B cell (primary cell): ENCODE measurements around the gene TSPAN31. TPM values are rescaled to one million over a fixed set of nuclear protein-coding genes. Genes with fewer than 3 reads are reported as not detected.

Source experiments
- ATAC-seq: fragments of 200-7000 bp; cut with Tn5 transposase; one replicate; pipeline ENCODE4 v1.10.0; 2021; ENCODE audit warnings: low read depth, mild to moderate bottlenecking, moderate number of reproducible peaks, moderate library complexity
- CTCF ChIA-PET: fragments of 350-600 bp; sonication (Branson Sonifier 250); formaldehyde crosslinking; loops from one replicate; lab custom pipeline; 2021; ENCODE audit warnings: antibody characterized with exemption, inconsistent platforms; lab: Charles Lee
- POLR2A ChIA-PET: fragments of 350-600 bp; sonication (Branson Sonifier 250); formaldehyde crosslinking; loops from one replicate; lab custom pipeline; 2021; ENCODE audit warnings: antibody characterized with exemption; lab: Charles Lee
- DNase-seq: peaks from one replicate; pipeline ENCODE4 v3.0.0; 2013
- H2AFZ ChIP-seq: 2 replicates; pipeline ENCODE4 v1.6.1; 2012; ENCODE audit warnings: mild to moderate bottlenecking, low read depth, low read length; ENCODE audit not compliant: insufficient read depth, poor library complexity, severe bottlenecking
- H3K27ac ChIP-seq, 2 donors: 1 replicate in 1 of 2; 2 replicates in 1 of 2; pipeline ENCODE4 v1.5.1; 2012 to 2013; ENCODE audit warnings: low read length in 2 of 2, mild to moderate bottlenecking in 2 of 2, moderate library complexity in 1 of 2
- H3K27me3 ChIP-seq, 4 experiments: fragments of 200-600 bp in 1 of 4; sonication (generic) in 1 of 4; replicated peaks in 1 of 4; 1 replicate in 2 of 4; 2 replicates in 2 of 4; pipeline versions ENCODE4 v1.6.1 to v1.7.0; 2013 to 2016; ENCODE audit warnings: low read length in 3 of 4, mild to moderate bottlenecking in 2 of 4, mixed read lengths in 1 of 4, moderate library complexity in 1 of 4; ENCODE audit not compliant: insufficient read depth in 4 of 4, control insufficient read depth in 3 of 4; ENCODE audit errors: control extremely low read depth in 1 of 4
- H3K36me3 ChIP-seq, 2 experiments: replicated peaks in 1 of 2; 1 replicate in 1 of 2; 2 replicates in 1 of 2; pipeline versions ENCODE4 v1.6.1 to v1.7.1; 2013; ENCODE audit warnings: low read length in 1 of 2; ENCODE audit not compliant: insufficient read depth in 2 of 2, control insufficient read depth in 1 of 2; ENCODE audit errors: control extremely low read depth in 1 of 2, extremely low read depth in 1 of 2
- H3K4me1 ChIP-seq, 2 donors: fragments of 200-600 bp in 1 of 2; sonication (generic) in 1 of 2; 1 replicate in 1 of 2; 2 replicates in 1 of 2; pipeline versions ENCODE4 v1.5.1 to v1.6.1; 2013 to 2017; ENCODE audit warnings: low read length in 2 of 2; ENCODE audit not compliant: control insufficient read depth in 2 of 2, insufficient read depth in 2 of 2
- H3K4me2 ChIP-seq: replicated peaks from 2 replicates; pipeline ENCODE3; 2012; ENCODE audit warnings: mild to moderate bottlenecking, low read depth, low read length; ENCODE audit not compliant: poor library complexity, severe bottlenecking
- H3K4me3 ChIP-seq, 5 experiments: fragments of 200-600 bp in 1 of 5; sonication (generic) in 1 of 5; 1 replicate in 3 of 5; 2 replicates in 2 of 5; pipeline versions ENCODE4 v1.5.1 to v1.7.0; 2011 to 2016; ENCODE audit warnings: low read length in 4 of 5, mild to moderate bottlenecking in 4 of 5, low read depth in 2 of 5, control low read depth in 1 of 5, moderate library complexity in 1 of 5; ENCODE audit not compliant: insufficient read depth in 1 of 5; ENCODE audit errors: control extremely low read depth in 1 of 5, extremely low read depth in 1 of 5
- H3K79me2 ChIP-seq: fragments of 200-600 bp; sonication (generic); one replicate; pipeline ENCODE4 v1.6.0; 2016; ENCODE audit warnings: low read length; ENCODE audit not compliant: control insufficient read depth, insufficient read depth
- H3K9ac ChIP-seq: fragments of 200-600 bp; sonication (generic); 2 replicates; pipeline ENCODE4 v1.6.1; 2017; ENCODE audit warnings: mild to moderate bottlenecking, low read length, moderate library complexity
- H3K9me3 ChIP-seq, 3 donors: one replicate each; pipeline versions ENCODE4 v1.6.1 to v1.7.1; 2013; ENCODE audit warnings: low read length in 2 of 3; ENCODE audit not compliant: control insufficient read depth in 2 of 3, insufficient read depth in 1 of 3; ENCODE audit errors: control extremely low read depth in 1 of 3
- H4K20me1 ChIP-seq: 2 replicates; pipeline ENCODE4 v1.6.0; 2012; ENCODE audit warnings: mild to moderate bottlenecking, low read length; ENCODE audit not compliant: insufficient read depth, control insufficient read depth, poor library complexity, severe bottlenecking
- H3K27ac Mint-ChIP-seq: one replicate; pipeline ENCODE4 v1.8.0; 2021; ENCODE audit warnings: mixed read lengths
- H3K27me3 Mint-ChIP-seq: one replicate; pipeline ENCODE4 v1.8.0; 2021; ENCODE audit warnings: mixed read lengths
- H3K4me1 Mint-ChIP-seq: one replicate; pipeline ENCODE4 v1.8.0; 2021; ENCODE audit warnings: mixed read lengths
- H3K4me3 Mint-ChIP-seq: one replicate; pipeline ENCODE4 v1.8.0; 2021; ENCODE audit warnings: mixed read lengths
- H3K9me3 Mint-ChIP-seq: one replicate; pipeline ENCODE4 v1.8.0; 2022; ENCODE audit warnings: mixed read lengths; ENCODE audit not compliant: insufficient read depth
- EZH2 ChIP-seq: IDR thresholded peaks from 2 replicates; pipeline ENCODE4 v1.6.1; 2012; ENCODE audit warnings: borderline replicate concordance, low read depth, mild to moderate bottlenecking, moderate library complexity, low read length; ENCODE audit not compliant: insufficient read depth, poor library complexity, severe bottlenecking
- WGBS: methylation state at CpG from one replicate; pipeline ENCODE4 v1.1.5; 2013; ENCODE audit warnings: missing lambda C conversion rate; ENCODE audit not compliant: insufficient coverage; 5-methylcytosine and 5-hydroxymethylcytosine counted together
- intact Hi-C: fragments of 100-400 bp; cut with micrococcal nuclease; formaldehyde crosslinking; loops from one replicate; pipeline ENCODE4 v1.10.0; 2022
- polyA plus RNA-seq: library from polyadenylated mRNA; depleted of rRNA; stranded (reverse); fragments of >200 nt; gene quantifications from 2 replicates; pipeline ENCODE4 v1.2.3, GENCODE V29; 2012
- total RNA-seq, 2 donors: library from RNA; stranded (reverse); fragments of 120-200 nt in 1 of 2; gene quantifications; 1 replicate in 1 of 2; 2 replicates in 1 of 2; pipeline versions ENCODE4 v1.2.3 to v1.2.4, GENCODE V29; 2013 to 2022
- TF ChIP-seq, protein P1 (sequence below): fragments of 200-600 bp; IDR thresholded peaks from one replicate; pipeline ENCODE4 v1.8.0; 2022; ENCODE audit warnings: antibody characterized with exemption, mild to moderate bottlenecking

Gene TSPAN31
- total and polyA plus RNA-seq, 2 donors (not counting 1 experiment from before 2014, with no cell fraction given), result 24.0 to 29.6 TPM

GRCh38 chr12:57782608-57783465 is 38.0 kb downstream of the TSPAN31 start, which contains the start of gene TSFM:
Gene TSFM (plus strand): TSS chr12:57782787. CDS start chr12:57782802, 15 bp downstream.
- Mint-ChIP-seq H3K9me3 (no peaks in the 10 kb centered on the region), H3K27me3 (no peaks in the 10 kb centered on the region), H3K4me1 (peaks cover 18% of the 10 kb centered on the region), H3K4me3 (peak within 1 kb of the TSS; percentile 100), H3K27ac (peak within 1 kb of the TSS; percentile 96)
- under 1% methylated on average over 45 of the region's 45 CpGs for WGBS
- H3K4me2 ChIP-seq, result peak within 1 kb of the TSS; percentile 98
- peaks cover 25% of the 10 kb centered on the region for H3K79me2 ChIP-seq
- no peak for TF ChIP-seq EZH2
- TF ChIP-seq, protein P1, sequence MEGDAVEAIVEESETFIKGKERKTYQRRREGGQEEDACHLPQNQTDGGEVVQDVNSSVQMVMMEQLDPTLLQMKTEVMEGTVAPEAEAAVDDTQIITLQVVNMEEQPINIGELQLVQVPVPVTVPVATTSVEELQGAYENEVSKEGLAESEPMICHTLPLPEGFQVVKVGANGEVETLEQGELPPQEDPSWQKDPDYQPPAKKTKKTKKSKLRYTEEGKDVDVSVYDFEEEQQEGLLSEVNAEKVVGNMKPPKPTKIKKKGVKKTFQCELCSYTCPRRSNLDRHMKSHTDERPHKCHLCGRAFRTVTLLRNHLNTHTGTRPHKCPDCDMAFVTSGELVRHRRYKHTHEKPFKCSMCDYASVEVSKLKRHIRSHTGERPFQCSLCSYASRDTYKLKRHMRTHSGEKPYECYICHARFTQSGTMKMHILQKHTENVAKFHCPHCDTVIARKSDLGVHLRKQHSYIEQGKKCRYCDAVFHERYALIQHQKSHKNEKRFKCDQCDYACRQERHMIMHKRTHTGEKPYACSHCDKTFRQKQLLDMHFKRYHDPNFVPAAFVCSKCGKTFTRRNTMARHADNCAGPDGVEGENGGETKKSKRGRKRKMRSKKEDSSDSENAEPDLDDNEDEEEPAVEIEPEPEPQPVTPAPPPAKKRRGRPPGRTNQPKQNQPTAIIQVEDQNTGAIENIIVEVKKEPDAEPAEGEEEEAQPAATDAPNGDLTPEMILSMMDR, result peak; percentile 94
- POLR2A ChIA-PET, result interaction anchor here (0.7 to 0.8 kb wide), 2 partner anchors 36 to 278 kb away, joined by 3 to 5 read pairs; no protein-coding TSS in a partner anchor
- H3K9me3 ChIP-seq, result no peaks in the 10 kb centered on the region
- H3K9ac ChIP-seq, result peak within 1 kb of the TSS; percentile 94
- no peaks in the 10 kb centered on the region for H3K27me3 ChIP-seq
- H4K20me1 ChIP-seq, result no peaks in the 10 kb centered on the region
- H2AFZ ChIP-seq, result peak within 1 kb of the TSS; percentile 91
- H3K36me3 ChIP-seq, result peaks cover 9 to 26% of the 10 kb centered on the region in 2 experiments
- H3K27ac ChIP-seq, result peak within 1 kb of the TSS; percentile 45 to 77
- peaks cover 9 to 17% of the 10 kb centered on the region in 2 donors for H3K4me1 ChIP-seq
- DNase-seq (peak; percentile 96), ATAC-seq (peak; percentile 99)
- peak within 1 kb of the TSS; percentile 83 to 100 (median 98) for H3K4me3 ChIP-seq
- intact Hi-C loops, result loop anchor here (1.0 to 5.0 kb wide), 5 partner anchors 11 to 122 kb away; partner anchors contain the start of genes EEF1AKMT3 and METTL1
- CTCF ChIA-PET, result interaction anchor here (0.6 to 6.9 kb wide), 17 partner anchors 11 to 127 kb away, joined by 3 to 59 read pairs (median 4); partner anchors contain the start of genes CYP27B1, EEF1AKMT3, MARCHF9 and METTL1
